GM19025 (cell line): ENCODE results near the gene UBE3C.
"Not testable (repeated sequence)": the region's sequence is repeated elsewhere in the genome, so short reads cannot be mapped to it uniquely, and the experiment has no call there.

Experiments used
- ATAC-seq: cut with Tn5 transposase; IDR thresholded peaks from one replicate; pipeline ENCODE4 v1.9.1; 2021; ENCODE audit warnings: mild to moderate bottlenecking, low read depth, moderate library complexity; ENCODE audit not compliant: unreplicated experiment

Gene UBE3C

DNA sequence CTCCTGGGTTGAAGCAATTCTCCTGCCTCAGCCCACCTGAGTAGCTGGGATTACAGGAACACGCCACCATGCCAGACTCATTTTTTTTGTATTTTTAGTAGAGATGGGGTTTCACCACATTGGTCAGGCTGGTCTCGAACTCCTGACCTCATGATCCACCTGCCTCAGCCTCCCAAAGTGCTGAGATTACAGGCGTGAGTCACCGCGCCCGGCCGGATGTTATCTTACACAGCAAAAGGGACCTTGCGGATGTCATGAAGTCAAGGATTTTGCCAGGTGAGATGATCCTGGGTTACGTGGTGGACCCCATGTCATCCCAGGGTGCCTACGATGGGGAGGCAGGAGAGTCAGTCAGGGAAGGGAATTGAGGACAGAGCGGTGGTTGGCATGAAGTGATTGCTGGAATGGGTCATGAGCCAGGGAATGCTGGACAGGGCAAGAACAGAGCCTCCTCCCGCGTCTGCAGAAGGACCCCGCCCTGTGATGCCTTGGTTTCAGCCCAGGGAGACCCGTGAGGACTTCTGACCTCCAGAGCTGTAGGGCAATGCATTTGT lies 8.7 kb upstream of the UBE3C start:
- ATAC-seq, result no peak

DNA sequence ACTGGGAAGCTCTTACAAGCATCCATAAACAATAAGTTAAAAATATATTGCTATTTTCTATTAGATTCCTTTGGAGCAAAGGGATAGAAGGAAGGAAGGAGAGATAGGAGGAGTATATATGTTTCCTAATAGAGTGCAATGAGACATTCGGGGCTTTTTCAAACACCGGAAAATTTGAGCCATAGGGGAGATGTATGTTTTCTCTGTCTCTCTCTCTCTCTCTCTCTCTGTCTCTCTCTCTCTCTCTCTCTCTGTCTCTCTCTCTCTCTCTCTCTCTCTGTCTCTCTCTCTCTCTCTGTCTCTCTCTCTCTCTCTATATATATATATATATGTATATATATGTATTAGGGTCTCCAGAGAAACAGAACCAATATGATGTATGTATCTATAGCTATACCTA lies 7.9 kb upstream of the UBE3C start:
- ATAC-seq, result not testable (repeated sequence)

DNA sequence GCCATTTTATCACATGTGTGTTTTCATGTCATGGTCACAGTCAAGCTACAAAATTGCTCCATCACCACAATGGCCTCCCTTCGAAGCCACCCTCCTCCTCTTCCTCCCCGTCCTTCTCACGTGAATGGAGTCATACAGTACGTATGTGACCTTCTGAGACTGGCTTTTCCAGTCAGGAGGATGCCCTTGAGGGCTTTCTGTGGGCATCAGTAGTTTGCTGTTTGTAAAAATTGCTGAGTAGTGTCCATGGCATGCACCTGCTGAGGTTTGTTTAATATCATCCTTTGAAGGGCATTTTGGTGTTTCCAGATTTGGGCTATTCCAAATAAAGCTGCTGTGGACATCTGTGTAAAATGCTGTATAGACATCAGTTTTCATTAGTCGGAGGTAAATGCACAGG lies 5.9 kb upstream of the UBE3C start:
- no peak for ATAC-seq

DNA sequence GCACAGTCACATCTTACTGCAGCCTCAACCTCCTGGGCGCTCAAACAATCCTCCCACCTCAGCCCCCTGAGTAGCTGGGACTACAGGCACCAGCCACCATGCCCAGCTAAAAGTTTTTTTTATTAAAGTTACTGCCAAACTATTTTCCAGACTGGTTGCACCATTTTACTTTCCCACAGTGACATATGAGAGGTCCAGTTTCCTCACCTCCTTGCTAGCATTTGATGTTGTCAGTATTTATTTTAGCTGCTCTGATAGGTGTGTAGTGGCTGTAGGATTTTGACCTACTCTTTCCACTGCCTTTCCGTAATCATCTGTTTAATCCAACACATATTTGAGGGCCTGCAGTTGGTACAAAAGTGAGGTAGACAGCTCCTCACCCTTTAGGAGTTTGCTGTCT lies 5.4 kb upstream of the UBE3C start:
- ATAC-seq, result no peak

- ATAC-seq, result no peak
These were observed 2.4 kb upstream of the UBE3C start for GRCh38 chr7:157136372-157136771.

GRCh38 chr7:157138101-157138423 lies 664 bp upstream of the UBE3C start:
- no peak for ATAC-seq

DNA sequence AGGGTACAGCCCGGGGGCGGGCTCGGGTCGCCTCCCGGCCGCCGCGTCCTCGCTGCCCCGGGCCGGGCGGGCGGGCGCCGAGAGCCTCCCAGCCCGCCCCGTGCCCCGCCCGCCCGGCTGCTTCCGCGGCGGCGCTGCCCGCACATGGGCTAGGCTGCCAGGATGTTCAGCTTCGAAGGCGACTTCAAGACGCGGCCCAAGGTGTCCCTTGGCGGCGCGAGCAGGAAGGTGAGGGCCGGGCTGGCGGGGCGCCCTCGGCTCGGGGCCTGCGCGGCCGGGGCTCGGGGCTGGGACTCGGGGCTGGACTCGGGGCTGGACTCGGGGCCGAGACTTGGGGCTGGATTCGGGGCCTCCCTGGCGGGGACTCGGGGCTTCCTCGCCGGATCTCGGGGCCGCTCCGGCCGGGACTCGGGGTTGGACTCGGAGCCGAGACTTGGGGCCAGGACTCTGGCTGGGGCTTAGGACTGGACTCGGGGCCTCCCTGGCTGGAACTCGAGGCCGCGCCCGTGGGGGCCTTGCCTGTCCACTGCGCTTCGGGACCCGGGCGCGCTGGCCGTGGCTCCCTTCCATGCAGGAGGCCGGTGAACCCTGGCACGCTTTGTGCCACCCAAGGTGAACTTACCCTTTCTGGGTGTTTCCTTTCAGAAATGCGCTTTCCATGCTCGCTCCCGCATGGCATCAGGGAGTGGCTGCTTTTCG lies 534 bp downstream of the UBE3C start:
- ATAC-seq, result peak; percentile 62

DNA sequence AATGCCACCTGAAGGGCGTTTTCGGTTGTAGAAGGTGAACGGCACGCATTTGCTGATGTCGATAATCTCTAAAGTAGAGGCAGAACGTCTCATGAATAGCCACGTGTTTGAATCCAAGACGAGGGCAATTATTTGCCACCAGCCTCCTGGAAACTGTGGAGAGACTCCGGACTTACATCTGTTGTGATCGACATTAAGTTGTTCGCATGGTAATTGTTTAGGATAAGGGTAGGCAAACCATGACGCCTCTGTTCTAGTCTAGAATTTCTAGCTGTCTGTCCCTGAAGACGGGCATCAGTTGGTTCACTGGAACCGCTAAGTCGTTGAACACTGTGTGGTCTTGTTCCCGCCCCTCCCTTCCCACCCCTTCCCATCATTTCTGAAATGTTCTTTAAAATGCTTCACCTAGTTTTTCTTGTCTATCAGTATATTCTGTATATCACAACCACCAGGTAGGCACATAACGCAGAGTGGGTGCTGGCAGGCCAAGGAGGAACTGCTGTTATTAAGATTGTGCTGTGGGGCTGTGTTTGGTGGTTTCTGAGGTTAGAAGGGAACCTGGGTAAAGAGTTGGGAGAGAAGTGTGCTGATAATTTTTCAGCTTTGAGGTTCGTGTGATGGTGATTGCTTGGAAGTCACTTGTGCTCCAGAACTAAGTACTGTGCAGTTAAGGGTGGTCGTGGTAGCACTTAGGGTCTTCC lies 1.2 kb downstream of the UBE3C start:
- no peak for ATAC-seq

DNA sequence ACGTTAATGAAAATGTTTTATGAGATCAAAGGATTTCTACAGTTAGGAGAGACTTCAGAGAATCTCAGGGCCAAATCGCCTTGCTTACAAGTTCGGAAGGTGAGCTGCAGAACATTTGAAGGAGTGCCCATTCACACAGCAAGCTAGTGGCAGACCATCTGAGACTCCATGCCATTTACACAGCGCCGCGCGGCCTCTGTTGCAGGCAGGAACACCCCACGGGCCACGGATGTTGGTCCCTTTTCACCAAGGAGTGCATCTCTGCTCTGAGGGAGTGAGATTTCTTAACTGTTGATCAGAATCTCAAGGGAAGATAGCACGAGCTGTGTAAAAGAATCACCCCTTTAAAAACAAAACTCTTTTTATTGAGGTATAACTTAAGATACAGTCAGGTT lies 1.8 kb downstream of the UBE3C start:
- no peak for ATAC-seq

DNA sequence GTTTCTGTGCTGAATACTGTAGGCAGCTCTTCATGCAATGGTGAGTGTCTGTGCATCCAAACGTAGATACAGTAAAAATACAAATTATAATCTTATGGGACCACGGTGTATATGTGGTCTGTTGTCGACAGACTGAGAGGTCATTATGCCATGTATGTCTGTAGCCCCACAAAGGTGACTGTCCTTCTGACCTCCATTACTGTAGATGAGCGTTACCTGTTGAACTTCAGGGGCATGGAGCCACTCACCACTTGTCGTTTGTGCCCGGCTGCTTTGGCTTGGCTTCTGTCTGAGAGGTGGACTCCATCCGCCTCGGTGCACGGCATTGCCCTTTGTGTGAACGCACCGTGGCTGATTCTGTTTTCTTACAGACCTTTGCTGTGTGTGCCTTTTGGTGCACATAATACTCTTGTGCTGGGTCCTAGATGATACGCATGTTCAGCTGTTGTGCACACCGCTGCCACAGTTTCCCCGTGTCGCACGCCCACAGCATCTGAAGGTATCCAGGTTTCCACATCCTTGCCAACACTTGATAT lies 2.9 kb downstream of the UBE3C start:
- no peak for ATAC-seq

- ATAC-seq, result no peak
These were observed 5.1 kb downstream of the UBE3C start for GRCh38 chr7:157143788-157144187.

DNA sequence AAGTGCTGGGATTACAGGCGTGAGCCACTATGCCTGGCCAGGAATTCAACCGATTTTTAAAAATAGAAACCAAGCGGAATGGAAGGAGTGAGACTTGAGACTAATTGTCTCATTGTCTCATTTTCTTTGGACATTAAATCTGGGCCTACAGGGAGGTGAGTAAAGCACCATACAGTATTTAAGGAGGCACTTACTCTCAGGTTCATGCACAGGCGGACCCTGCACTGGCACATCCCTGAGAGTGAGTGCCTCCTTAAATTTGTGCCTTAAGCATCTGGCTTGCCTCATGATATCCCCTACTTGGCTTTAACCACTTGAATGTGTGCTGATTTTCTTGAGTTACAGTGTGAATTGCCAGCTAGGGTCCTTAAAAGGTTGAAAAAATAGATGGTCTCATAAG lies 10.6 kb downstream of the UBE3C start:
- no peak for ATAC-seq

GRCh38 chr7:157150882-157151281 lies 12.2 kb downstream of the UBE3C start:
- ATAC-seq, result no peak

- no peak for ATAC-seq
These were observed 13.1 kb downstream of the UBE3C start for GRCh38 chr7:157151626-157152339.

- no peak for ATAC-seq
These were observed 13.7 kb downstream of the UBE3C start for GRCh38 chr7:157152391-157152937.

DNA sequence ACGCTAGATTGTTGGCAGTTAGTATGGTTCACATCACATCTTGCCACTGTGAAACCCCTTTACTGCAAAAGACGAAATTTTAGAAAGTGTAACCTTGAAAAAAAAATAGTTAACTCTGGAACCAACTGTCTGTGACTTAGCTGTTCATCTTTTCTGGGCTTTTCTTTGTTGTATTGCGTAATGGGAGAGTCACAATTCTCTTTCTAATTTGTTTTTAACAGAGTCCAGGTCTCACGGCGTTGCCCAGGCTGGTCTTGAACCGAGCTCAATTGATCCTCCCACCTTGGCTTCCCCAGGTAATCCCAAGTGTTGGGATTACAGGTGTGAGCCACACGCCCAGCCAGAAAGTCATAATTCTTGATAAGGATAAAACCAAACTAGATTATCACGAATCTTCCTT lies 14.5 kb downstream of the UBE3C start:
- ATAC-seq, result no peak

GRCh38 chr7:157155959-157156358 lies 17.2 kb downstream of the UBE3C start:
- ATAC-seq, result no peak

- ATAC-seq, result no peak
These were observed 19.7 kb downstream of the UBE3C start for GRCh38 chr7:157158400-157158799.

- ATAC-seq, result not testable (repeated sequence)
These were observed 20.8 kb downstream of the UBE3C start for GRCh38 chr7:157159537-157159936.

DNA sequence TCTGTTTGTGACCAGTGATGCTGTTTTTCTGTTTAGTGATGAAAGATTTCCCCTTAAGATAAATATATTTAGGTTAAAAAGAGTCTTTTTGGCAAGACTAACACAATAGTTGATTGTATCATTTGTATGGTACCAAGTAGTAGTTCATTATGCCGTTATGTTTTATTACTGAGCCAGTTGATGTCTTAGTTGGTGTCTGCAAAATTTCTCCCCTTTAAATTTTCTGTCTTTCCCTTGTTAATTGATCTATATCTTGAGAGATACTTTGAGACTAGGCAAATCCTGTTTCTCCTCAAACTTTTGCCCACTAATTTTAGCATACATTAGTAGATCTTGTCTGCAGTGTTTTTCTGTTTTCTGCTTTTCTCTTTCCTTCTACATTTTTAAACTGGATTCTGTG lies 21.7 kb downstream of the UBE3C start:
- ATAC-seq, result no peak

DNA sequence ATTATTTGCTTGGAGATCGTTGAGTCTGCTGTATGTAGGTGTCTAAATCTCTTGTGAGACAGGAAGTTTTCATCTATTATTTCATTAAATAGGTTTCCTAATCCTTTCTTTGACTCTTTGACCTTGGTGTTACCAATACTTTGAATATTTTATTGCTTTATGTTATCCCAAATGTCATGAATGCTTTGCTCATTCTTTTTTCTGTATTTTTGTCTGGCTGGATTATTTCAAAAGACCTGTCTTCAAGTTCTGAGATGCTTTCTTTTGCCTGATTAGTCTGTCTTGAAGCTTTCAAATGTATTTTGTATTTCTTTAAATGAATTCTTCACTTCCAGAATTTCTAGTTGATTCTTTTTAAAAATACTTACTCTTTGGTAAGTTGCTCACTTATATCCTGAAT lies 27.3 kb downstream of the UBE3C start:
- no peak for ATAC-seq
